Measurements from ENCODE around the gene GFRA1. TPM values are rescaled to one million over a fixed set of nuclear protein-coding genes. Genes with fewer than 3 reads are reported as not detected.
A peak's percentile ranks its signal among the peaks of the same experiment; 100 is the strongest.

The GFRA1 gene
- total and polyA plus RNA-seq, 4 donors = 30.5 to 109 (median 55.1) TPM

DNA sequence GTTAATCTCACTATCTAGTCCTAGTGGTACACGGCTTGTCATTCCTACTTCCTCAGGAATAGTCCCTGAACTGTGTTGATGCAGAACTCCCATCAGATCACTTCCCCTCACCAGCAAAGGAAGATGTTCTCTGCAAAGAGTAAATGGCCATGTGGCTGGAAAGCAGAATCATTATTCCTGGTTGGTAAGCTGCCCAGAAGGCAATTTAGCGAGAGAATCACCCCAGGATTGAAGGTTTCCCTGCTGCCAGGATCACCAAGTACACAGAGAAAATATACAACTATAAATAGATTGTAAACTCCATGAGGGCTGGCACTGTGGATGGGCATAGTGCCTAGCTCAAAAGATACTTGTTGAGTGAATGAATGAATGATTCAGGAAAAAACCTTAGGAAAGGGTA, 115.0 kb downstream of the GFRA1 start:
- no CpG with 5 or more reads among the region's 2 CpGs for WGBS (ENCODE audit: insufficient coverage)
- Histone ChIP-seq H3K27me3 (ENCODE audit: control insufficient read depth, insufficient read depth, low read length) (no peaks in the 10 kb centered on the region), H3K4me1 (ENCODE audit: control insufficient read depth, insufficient read depth, low read length) (peaks cover 9% of the 10 kb centered on the region), H3K27ac (ENCODE audit: low read depth, low read length) (no peak overlapping the region), H3K36me3 (ENCODE audit: control insufficient read depth, insufficient read depth, low read length) (no peaks in the 10 kb centered on the region), H3K4me3 (ENCODE audit: low read depth, low read length) (no peak overlapping the region), H3K9me3 (ENCODE audit: control insufficient read depth, insufficient read depth, low read length) (no peaks in the 10 kb centered on the region)
- DNase-seq (ENCODE audit: low read depth in 4 of 6, low spot score in 6 of 6) = peak in 1 of 6 donors; percentile 56

DNA sequence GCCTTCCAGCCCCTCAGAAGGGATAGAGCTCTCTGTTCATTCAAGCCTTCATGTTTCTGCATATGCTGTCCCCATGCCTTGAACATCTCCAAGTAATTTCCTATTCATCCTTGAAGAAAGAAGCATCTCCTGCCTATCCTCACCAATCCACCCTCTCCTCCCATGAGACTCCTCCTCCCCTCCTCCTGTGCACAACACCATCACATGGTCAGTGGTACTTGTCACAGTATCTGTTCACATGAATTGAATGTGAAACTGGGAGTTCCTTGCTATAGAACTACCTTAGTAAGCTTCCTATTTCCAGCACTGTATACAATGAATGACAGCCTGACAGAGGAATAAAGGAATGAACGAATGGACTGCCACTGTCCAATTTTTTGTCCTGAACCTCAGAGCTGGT, 115.5 kb downstream of the GFRA1 start:
- no peak overlapping the region for H3K4me3 ChIP-seq (ENCODE audit: low read depth, low read length)
- DNase-seq (ENCODE audit: low read depth in 4 of 6, low spot score in 6 of 6) = no peak
- H3K36me3 ChIP-seq (ENCODE audit: control insufficient read depth, insufficient read depth, low read length) = no peaks in the 10 kb centered on the region
- WGBS (ENCODE audit: insufficient coverage) = 83% methylated on average over 1 of the region's 1 CpG
- H3K27ac ChIP-seq (ENCODE audit: low read depth, low read length) = no peak overlapping the region
- H3K27me3 ChIP-seq (ENCODE audit: control insufficient read depth, insufficient read depth, low read length) = no peaks in the 10 kb centered on the region
- no peaks in the 10 kb centered on the region for H3K9me3 ChIP-seq (ENCODE audit: control insufficient read depth, insufficient read depth, low read length)
- H3K4me1 ChIP-seq (ENCODE audit: control insufficient read depth, insufficient read depth, low read length) = peaks cover 5% of the 10 kb centered on the region

DNA sequence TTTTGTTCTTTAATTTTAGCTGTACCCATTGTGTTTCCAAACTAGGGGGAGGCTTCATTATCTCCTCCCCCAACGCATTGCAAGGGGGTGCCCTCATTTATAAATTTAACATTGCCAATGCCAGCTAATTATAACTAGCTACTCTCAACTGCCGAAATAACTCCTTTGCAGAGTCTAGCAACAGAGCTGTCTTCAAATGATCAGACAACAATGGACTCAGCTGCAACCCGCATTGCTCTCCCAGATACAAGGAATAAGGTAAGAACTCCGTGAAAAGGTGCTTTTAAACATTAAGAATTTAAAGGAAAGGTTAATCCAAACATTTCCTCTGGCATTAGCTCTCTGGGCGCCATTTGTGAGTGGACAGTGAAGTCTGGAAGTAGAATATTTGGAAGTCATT, 116.2 kb downstream of the GFRA1 start:
- Histone ChIP-seq H3K4me1 (ENCODE audit: control insufficient read depth, insufficient read depth, low read length) (no peaks in the 10 kb centered on the region), H3K9me3 (ENCODE audit: control insufficient read depth, insufficient read depth, low read length) (no peaks in the 10 kb centered on the region), H3K4me3 (ENCODE audit: low read depth, low read length) (no peak overlapping the region), H3K27ac (ENCODE audit: low read depth, low read length) (no peak overlapping the region), H3K36me3 (ENCODE audit: control insufficient read depth, insufficient read depth, low read length) (no peaks in the 10 kb centered on the region), H3K27me3 (ENCODE audit: control insufficient read depth, insufficient read depth, low read length) (no peaks in the 10 kb centered on the region)
- DNase-seq (ENCODE audit: low read depth in 4 of 6, low spot score in 6 of 6) = no peak
- 33% methylated on average over 1 of the region's 5 CpGs for WGBS (ENCODE audit: insufficient coverage)

DNA sequence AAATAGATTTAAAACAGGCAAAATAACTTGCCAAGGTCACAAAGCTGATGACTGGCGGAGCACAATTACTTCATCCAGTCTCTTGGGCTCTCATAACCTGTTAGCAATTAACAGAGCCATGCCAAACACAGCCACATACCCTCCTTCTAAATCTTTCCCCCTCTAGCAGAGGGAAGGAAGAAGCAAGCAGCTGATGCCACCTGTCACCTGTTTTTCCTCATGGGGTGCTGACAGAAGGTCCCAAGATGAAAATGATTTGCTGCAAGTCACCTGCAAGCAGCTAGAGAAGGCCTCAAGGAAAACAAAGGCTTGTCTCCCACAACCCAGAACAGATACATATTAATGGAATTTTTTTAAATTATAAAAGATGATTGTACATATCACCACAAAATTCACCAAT, 117.8 kb downstream of the GFRA1 start:
- Histone ChIP-seq H3K36me3 (ENCODE audit: control insufficient read depth, insufficient read depth, low read length) (no peaks in the 10 kb centered on the region), H3K4me3 (ENCODE audit: low read depth, low read length) (no peak overlapping the region)
- DNase-seq (ENCODE audit: low read depth in 4 of 6, low spot score in 6 of 6) = no peak

DNA sequence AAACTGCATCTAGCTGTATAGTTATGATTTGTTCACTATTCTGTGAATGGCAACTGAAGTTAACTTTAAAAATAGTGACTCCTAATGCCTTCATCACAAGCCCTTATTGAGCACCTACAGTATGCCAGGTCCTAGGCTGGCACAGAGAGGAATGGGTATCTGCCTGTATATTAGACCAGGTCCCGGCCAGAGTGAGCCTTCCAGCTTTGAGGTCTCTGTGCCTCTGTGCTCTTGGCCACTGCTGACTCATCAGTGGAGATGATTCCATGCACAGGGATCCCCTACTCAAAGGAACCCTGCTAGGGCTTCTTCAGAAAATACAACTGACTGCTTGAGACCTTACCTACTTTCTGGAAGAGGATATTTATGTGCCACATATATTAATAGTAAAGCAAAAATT, 118.4 kb downstream of the GFRA1 start:
- DNase-seq (ENCODE audit: low read depth in 4 of 6, low spot score in 6 of 6) = no peak
- Histone ChIP-seq H3K27me3 (ENCODE audit: control insufficient read depth, insufficient read depth, low read length) (no peaks in the 10 kb centered on the region), H3K27ac (ENCODE audit: low read depth, low read length) (no peak overlapping the region), H3K36me3 (ENCODE audit: control insufficient read depth, insufficient read depth, low read length) (no peaks in the 10 kb centered on the region), H3K4me3 (ENCODE audit: low read depth, low read length) (no peak overlapping the region), H3K9me3 (ENCODE audit: control insufficient read depth, insufficient read depth, low read length) (no peaks in the 10 kb centered on the region), H3K4me1 (ENCODE audit: control insufficient read depth, insufficient read depth, low read length) (no peaks in the 10 kb centered on the region)
- 75% methylated on average over 1 of the region's 1 CpG for WGBS (ENCODE audit: insufficient coverage)

More for the DNA sequence above, 117.8 kb downstream of the GFRA1 start:
- H3K27me3 ChIP-seq (ENCODE audit: control insufficient read depth, insufficient read depth, low read length) = no peaks in the 10 kb centered on the region
- H3K4me1 ChIP-seq (ENCODE audit: control insufficient read depth, insufficient read depth, low read length) = no peaks in the 10 kb centered on the region
- 100% methylated on average over 1 of the region's 1 CpG for WGBS (ENCODE audit: insufficient coverage)
- H3K9me3 ChIP-seq (ENCODE audit: control insufficient read depth, insufficient read depth, low read length) = no peaks in the 10 kb centered on the region
- no peak overlapping the region for H3K27ac ChIP-seq (ENCODE audit: low read depth, low read length)

DNA sequence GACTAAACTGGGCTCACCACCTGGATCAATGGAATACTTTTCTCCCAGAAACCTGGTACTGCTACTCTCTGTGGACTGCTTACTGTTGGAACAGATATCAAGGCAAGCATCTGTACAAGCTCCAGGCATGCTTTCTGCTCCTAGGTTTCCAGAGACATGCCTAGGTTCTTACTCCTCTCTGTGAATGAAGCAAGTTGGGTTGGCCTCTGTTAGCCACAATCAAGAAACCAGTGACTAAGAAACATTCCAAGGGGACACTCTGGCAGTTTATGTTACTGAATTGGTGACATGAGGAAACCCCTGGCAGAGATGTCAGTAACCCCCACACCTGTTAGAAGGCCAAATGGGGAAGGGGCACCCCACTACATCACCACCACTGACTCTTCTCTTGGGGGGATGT, 121.9 kb downstream of the GFRA1 start:
- no peaks in the 10 kb centered on the region for H3K4me1 ChIP-seq (ENCODE audit: control insufficient read depth, insufficient read depth, low read length)
- no peak overlapping the region for H3K27ac ChIP-seq (ENCODE audit: low read depth, low read length)
- no peaks in the 10 kb centered on the region for H3K36me3 ChIP-seq (ENCODE audit: control insufficient read depth, insufficient read depth, low read length)
- no peaks in the 10 kb centered on the region for H3K9me3 ChIP-seq (ENCODE audit: control insufficient read depth, insufficient read depth, low read length)
- H3K27me3 ChIP-seq (ENCODE audit: control insufficient read depth, insufficient read depth, low read length) = no peaks in the 10 kb centered on the region
- DNase-seq (ENCODE audit: low read depth in 4 of 6, low spot score in 6 of 6) = no peak
- no peak overlapping the region for H3K4me3 ChIP-seq (ENCODE audit: low read depth, low read length)

DNA sequence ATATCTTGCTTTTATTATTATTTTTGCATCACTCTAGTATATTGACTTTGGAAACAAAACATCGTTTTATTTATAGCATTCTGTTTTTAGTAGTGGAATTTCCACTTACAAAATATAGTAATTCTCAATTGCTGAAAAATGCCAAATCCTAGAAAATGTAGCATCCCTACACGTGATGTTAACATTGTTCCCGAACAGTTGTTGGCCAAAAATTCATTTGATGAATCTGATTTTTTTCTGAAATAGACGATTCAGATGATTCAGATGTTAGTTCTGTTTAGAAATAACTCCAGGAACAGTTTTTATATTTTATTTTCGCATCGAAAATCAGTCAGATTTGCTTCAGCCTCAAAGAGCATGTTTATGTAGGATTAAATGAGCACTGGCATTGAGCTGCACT, 122.4 kb downstream of the GFRA1 start:
- DNase-seq (ENCODE audit: low read depth in 4 of 6, low spot score in 6 of 6) = no peak
- Histone ChIP-seq H3K27me3 (ENCODE audit: control insufficient read depth, insufficient read depth, low read length) (no peaks in the 10 kb centered on the region), H3K4me1 (ENCODE audit: control insufficient read depth, insufficient read depth, low read length) (no peaks in the 10 kb centered on the region), H3K27ac (ENCODE audit: low read depth, low read length) (no peak overlapping the region), H3K36me3 (ENCODE audit: control insufficient read depth, insufficient read depth, low read length) (no peaks in the 10 kb centered on the region), H3K9me3 (ENCODE audit: control insufficient read depth, insufficient read depth, low read length) (no peaks in the 10 kb centered on the region), H3K4me3 (ENCODE audit: low read depth, low read length) (no peak overlapping the region)
- WGBS (ENCODE audit: insufficient coverage) = no CpG with 5 or more reads among the region's 6 CpGs

DNA sequence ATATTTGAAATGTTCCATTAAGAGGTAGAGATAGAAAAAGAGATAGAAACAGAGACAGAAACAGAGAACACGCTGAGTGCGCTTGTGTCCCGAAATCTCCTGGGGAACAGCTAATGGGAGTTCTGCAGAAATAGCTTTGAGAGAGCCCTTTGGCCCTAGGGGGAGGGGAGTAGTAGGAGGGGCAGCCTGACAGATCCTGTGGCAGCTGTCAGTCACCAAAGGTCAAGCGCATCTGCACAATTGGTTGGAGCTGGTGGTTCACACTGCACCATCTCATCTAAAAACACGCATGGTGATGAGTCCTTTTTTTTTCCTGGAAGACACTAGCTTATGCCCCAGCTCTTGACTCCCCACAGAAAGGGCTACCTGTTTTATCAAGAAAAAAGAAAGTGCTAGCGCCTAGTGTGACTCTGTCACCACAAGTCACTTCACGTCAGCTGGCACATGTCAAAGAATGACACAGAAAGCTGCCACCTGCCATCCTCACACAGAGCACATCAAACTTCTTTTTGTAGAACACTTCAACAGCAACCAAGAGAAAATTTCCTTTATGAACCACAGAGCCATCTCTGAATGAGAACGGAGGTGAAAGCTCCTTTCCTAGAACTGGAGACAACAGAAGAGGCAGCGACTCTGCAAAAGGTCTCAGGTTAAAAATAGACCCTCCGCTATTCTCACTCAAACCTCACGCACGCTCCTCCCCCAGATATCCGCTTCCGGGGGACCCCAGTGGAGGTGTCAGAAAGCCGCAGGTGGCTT, 125.7 kb downstream of the GFRA1 start:
- Histone ChIP-seq H3K27ac (ENCODE audit: low read depth, low read length) (no peak overlapping the region), H3K27me3 (ENCODE audit: control insufficient read depth, insufficient read depth, low read length) (no peaks in the 10 kb centered on the region), H3K4me1 (ENCODE audit: control insufficient read depth, insufficient read depth, low read length) (no peaks in the 10 kb centered on the region), H3K9me3 (ENCODE audit: control insufficient read depth, insufficient read depth, low read length) (no peaks in the 10 kb centered on the region), H3K36me3 (ENCODE audit: control insufficient read depth, insufficient read depth, low read length) (no peaks in the 10 kb centered on the region), H3K4me3 (ENCODE audit: low read depth, low read length) (no peak overlapping the region)
- 94% methylated on average over 10 of the region's 15 CpGs for WGBS (ENCODE audit: insufficient coverage)
- no peak for DNase-seq (ENCODE audit: low read depth in 4 of 6, low spot score in 6 of 6)

DNA sequence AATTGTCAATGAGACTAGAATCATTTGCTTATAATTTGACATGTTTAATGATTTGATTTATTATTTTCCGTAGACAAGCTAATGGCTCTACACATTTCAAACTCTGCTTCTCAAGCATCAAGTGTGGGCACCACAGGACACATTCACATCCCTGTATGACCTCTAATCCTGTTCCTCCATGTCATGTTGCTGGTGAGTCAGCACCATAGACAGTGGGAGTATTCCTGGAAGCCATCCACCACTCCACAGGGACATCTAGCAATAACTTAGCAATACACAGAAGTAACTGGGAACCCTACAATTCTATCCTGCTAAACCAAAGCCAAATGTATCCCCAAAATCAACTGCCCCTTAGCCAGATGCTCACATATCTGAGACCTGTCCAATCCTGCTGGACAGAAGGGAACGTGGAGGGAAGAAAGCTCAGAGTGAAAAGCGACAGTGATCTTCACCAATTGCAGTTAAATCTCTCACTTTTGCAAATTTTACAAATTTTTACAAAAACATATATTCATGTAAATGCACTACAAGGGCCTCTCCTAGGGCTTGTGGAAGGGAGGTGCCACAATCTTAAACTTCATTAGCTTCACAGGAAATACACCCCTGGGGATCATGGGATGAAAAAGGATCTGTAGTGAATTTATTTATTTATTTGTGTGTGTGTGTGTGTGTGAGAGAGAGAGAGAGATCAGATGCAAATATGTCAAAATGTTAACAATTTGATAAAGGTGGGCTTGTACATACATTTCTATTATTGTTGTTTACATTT, 126.5 kb downstream of the GFRA1 start:
- no peaks in the 10 kb centered on the region for H3K36me3 ChIP-seq (ENCODE audit: control insufficient read depth, insufficient read depth, low read length)
- no peaks in the 10 kb centered on the region for H3K4me1 ChIP-seq (ENCODE audit: control insufficient read depth, insufficient read depth, low read length)
- H3K27me3 ChIP-seq (ENCODE audit: control insufficient read depth, insufficient read depth, low read length) = no peaks in the 10 kb centered on the region
- H3K4me3 ChIP-seq (ENCODE audit: low read depth, low read length) = no peak overlapping the region
- no CpG with 5 or more reads among the region's 3 CpGs for WGBS (ENCODE audit: insufficient coverage)
- no peak for DNase-seq (ENCODE audit: low read depth in 4 of 6, low spot score in 6 of 6)
- no peak overlapping the region for H3K27ac ChIP-seq (ENCODE audit: low read depth, low read length)
- no peaks in the 10 kb centered on the region for H3K9me3 ChIP-seq (ENCODE audit: control insufficient read depth, insufficient read depth, low read length)

DNA sequence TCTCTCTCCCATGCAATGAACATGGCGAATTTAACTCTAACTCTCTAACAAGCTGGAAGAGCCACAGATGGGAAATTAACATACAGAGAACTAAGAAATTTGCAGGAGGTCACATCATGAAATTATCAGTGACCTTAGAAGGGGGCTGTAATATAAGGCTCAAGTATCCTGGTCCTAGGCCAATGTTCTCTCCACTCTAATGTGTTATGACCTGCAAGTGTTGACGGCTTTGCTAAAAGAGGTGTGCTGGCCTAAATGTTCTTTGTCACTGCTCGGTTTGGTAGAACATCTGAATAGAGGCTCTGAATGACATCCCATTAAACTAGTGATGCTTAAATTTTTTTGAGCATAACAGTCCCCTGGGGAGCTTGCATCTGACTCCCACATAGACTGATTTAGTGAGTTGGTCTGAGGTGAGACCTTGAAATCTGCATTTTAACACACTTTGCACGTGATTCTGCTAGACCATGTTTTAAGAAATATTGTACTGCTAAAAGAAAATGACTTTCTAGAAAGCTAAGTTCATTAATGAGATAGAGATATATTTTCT, 129.3 kb downstream of the GFRA1 start:
- no peak for DNase-seq (ENCODE audit: low read depth in 4 of 6, low spot score in 6 of 6)
- no CpG with 5 or more reads among the region's 4 CpGs for WGBS (ENCODE audit: insufficient coverage)
- peaks cover 3% of the 10 kb centered on the region for H3K4me1 ChIP-seq (ENCODE audit: control insufficient read depth, insufficient read depth, low read length)
- H3K27me3 ChIP-seq (ENCODE audit: control insufficient read depth, insufficient read depth, low read length) = no peaks in the 10 kb centered on the region
- H3K9me3 ChIP-seq (ENCODE audit: control insufficient read depth, insufficient read depth, low read length) = no peaks in the 10 kb centered on the region
- no peaks in the 10 kb centered on the region for H3K36me3 ChIP-seq (ENCODE audit: control insufficient read depth, insufficient read depth, low read length)
- no peak overlapping the region for H3K4me3 ChIP-seq (ENCODE audit: low read depth, low read length)
- no peak overlapping the region for H3K27ac ChIP-seq (ENCODE audit: low read depth, low read length)

Data from spinal cord (tissue), 10 donors.